Thyroid gland (tissue), 4 donors: Measurements from ENCODE around the gene TSPAN17.

Experiments used
- POLR2A ChIP-seq, 2 donors: fragments of 450-650 bp; IDR thresholded peaks; one replicate each; pipeline ENCODE4 v1.6.1; 2017; ENCODE audit warnings: antibody characterized with exemption in 2 of 2, mild to moderate bottlenecking in 2 of 2, moderate library complexity in 1 of 2
- TF ChIP-seq, protein P1 (sequence below), 6 experiments: fragments of 200-600 bp in 3 of 6; fragments of 450-650 bp in 3 of 6; sonication (generic) in 3 of 6; IDR thresholded peaks; one replicate each; pipeline ENCODE4 v1.5.1; 2016 to 2019; ENCODE audit warnings: antibody characterized with exemption in 6 of 6, mild to moderate bottlenecking in 2 of 6, inconsistent platforms in 1 of 6, moderate library complexity in 1 of 6

DNA sequence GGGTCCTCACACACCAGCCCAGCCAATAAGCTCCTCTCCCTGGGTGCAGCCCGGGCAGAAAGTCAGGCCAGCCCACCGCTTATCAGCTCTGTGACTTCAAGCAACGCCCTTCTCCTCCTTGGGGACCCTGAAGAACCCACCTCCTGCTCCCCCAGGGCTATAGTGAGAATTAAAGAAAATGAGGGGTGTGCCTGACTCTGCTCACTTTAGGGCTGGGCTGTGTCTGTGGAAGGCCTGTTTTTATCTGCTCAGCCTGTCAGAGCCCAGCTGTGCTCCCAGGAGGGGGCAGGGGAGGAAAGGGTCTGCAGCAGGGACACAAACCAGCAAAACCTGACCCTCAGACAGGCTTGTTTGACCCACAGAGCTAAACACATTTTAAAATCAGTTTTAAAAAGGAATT lies 41.3 kb upstream of the TSPAN17 start:
- TF ChIP-seq POLR2A (IDR thresholded peaks at IDR 0.05) = no peak
- TF ChIP-seq, protein P1, sequence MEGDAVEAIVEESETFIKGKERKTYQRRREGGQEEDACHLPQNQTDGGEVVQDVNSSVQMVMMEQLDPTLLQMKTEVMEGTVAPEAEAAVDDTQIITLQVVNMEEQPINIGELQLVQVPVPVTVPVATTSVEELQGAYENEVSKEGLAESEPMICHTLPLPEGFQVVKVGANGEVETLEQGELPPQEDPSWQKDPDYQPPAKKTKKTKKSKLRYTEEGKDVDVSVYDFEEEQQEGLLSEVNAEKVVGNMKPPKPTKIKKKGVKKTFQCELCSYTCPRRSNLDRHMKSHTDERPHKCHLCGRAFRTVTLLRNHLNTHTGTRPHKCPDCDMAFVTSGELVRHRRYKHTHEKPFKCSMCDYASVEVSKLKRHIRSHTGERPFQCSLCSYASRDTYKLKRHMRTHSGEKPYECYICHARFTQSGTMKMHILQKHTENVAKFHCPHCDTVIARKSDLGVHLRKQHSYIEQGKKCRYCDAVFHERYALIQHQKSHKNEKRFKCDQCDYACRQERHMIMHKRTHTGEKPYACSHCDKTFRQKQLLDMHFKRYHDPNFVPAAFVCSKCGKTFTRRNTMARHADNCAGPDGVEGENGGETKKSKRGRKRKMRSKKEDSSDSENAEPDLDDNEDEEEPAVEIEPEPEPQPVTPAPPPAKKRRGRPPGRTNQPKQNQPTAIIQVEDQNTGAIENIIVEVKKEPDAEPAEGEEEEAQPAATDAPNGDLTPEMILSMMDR (IDR thresholded peaks at IDR 0.05) = no peak
